NOMO-1 treated with DMSO at 0.1 percent for 48 hours (cell line): ENCODE data around the gene CYP4X1.
"Not testable (repeated sequence)": the region's sequence is repeated elsewhere in the genome, so short reads cannot be mapped to it uniquely, and the experiment has no call there.

Experiments
- DNase-seq: peaks from one replicate; lab custom pipeline; 2025; ENCODE audit not compliant: unreplicated experiment; lab: John Stamatoyannopoulos, UW

CYP4X1 gene

GRCh38 chr1:47069080-47069479 lies 45.6 kb downstream of the CYP4X1 start:
- not testable (repeated sequence) for DNase-seq

GRCh38 chr1:47069509-47069908 lies 46.0 kb downstream of the CYP4X1 start:
- DNase-seq: not testable (repeated sequence)

- not testable (repeated sequence) for DNase-seq
These were observed 65.9 kb downstream of the CYP4X1 start for GRCh38 chr1:47089356-47089755.

- not testable (repeated sequence) for DNase-seq
These were observed 68.0 kb downstream of the CYP4X1 start for GRCh38 chr1:47091476-47091875.
